ENCODE data around the gene HNF1B.

GRCh38 chr17:37769050-37769449, 24.2 kb upstream of the HNF1B start:
- TF ChIP-seq CTCF (IDR thresholded peaks at IDR 0.05) (no peak), POLR2AphosphoS5 (IDR thresholded peaks at IDR 0.05) (no peak), POLR2A (IDR thresholded peaks at IDR 0.05) (no peak)

Data from breast epithelium (tissue), 3 donors.